Measurements from ENCODE around the gene RALGPS1.

RALGPS1 gene

DNA sequence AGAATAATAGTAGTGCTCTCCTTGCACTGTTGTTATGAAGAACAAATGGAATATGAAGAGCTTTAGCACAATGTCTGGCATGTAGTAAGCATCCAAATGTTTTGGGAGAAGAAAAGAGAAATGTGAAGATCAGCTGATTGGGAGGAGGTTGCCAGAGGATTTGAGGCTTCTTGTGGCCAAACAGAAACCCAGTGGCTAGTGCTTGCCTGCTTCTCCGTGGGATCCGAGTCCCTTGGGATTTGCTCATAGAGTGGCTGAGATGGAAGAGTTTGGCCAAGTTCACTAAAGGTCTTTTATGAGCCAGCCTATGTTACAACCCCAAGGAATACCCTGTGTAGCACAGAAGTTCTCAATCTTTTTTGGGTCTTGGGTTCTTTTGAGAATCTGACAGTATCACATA, 121.9 kb downstream of the RALGPS1 start:
- Mint-ChIP-seq H3K36me3 (ENCODE audit: low read depth) (no peaks in the 10 kb centered on the region), H3K4me3 (no peak overlapping the region), H3K4me1 (no peaks in the 10 kb centered on the region), H3K27me3 (ENCODE audit: low read depth, poor library complexity) (peaks cover under 1% of the 10 kb centered on the region), H3K27ac (no peak overlapping the region), H3K9me3 (no peaks in the 10 kb centered on the region)
- TF ChIP-seq CTCF (IDR thresholded peaks at IDR 0.05), result no peak
- DNase-seq, result no peak

DNA sequence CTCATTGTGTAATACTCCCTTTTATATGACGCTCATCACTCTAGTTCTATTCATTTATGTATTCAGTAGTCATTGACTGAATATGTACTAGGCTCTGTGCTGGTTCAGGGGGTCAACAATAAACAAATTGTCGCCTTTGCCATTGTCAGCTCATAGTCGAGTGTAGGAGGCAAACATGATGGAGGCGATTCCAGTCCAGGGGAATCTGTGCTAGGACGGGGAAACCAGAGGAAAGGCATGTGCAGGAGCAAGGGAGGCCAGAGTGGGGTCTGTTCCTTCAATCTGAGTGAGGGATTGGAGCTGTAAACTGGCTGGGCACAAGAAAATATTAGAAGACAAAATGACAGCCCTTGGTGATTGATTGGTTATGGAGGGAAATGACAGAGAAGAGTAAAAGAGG, 123.9 kb downstream of the RALGPS1 start:
- H3K36me3 Mint-ChIP-seq (ENCODE audit: low read depth), result no peaks in the 10 kb centered on the region
- no peak for DNase-seq
- no peak overlapping the region for H3K27ac Mint-ChIP-seq
- no peak overlapping the region for H3K4me3 Mint-ChIP-seq
- H3K4me1 Mint-ChIP-seq, result no peaks in the 10 kb centered on the region
- H3K9me3 Mint-ChIP-seq, result no peaks in the 10 kb centered on the region
- TF ChIP-seq CTCF (IDR thresholded peaks at IDR 0.05), result no peak
- H3K27me3 Mint-ChIP-seq (ENCODE audit: low read depth, poor library complexity), result peaks cover 2% of the 10 kb centered on the region

GRCh38 chr9:127039492-127039891, 124.9 kb downstream of the RALGPS1 start:
- Mint-ChIP-seq H3K36me3 (ENCODE audit: low read depth) (no peaks in the 10 kb centered on the region), H3K27ac (no peak overlapping the region), H3K4me1 (no peaks in the 10 kb centered on the region), H3K27me3 (ENCODE audit: low read depth, poor library complexity) (peaks cover 2% of the 10 kb centered on the region), H3K9me3 (no peaks in the 10 kb centered on the region), H3K4me3 (no peak overlapping the region)
- no peak for TF ChIP-seq CTCF (IDR thresholded peaks at IDR 0.05)
- no peak for DNase-seq

DNA sequence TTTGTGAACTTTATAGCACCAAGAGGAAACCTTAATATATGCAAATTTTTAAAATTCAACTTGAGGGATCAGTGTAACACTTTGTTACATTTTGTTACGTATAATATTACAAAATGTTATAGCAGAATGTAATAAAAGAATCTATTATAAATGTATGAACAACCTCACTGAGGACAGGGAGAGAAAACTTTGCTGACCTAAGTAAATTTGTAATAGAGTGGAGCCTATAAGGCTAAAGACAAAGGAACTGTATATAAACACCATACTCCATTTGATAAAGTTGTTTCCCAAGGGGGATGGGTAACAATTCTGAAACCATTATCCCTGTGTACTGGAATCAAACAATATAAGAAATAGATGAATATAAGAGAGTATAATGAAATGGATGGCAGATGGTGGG, 130.6 kb downstream of the RALGPS1 start:
- H3K36me3 Mint-ChIP-seq (ENCODE audit: low read depth), result no peaks in the 10 kb centered on the region
- TF ChIP-seq CTCF (IDR thresholded peaks at IDR 0.05), result no peak
- H3K27ac Mint-ChIP-seq, result no peak overlapping the region
- DNase-seq, result no peak
- no peak overlapping the region for H3K4me3 Mint-ChIP-seq
- peaks cover 2% of the 10 kb centered on the region for H3K27me3 Mint-ChIP-seq (ENCODE audit: low read depth, poor library complexity)
- no peaks in the 10 kb centered on the region for H3K4me1 Mint-ChIP-seq
- no peaks in the 10 kb centered on the region for H3K9me3 Mint-ChIP-seq

- H3K4me3 Mint-ChIP-seq, result no peak overlapping the region
- no peaks in the 10 kb centered on the region for H3K36me3 Mint-ChIP-seq (ENCODE audit: low read depth)
- no peak for DNase-seq
- H3K27me3 Mint-ChIP-seq (ENCODE audit: low read depth, poor library complexity), result peaks cover 3% of the 10 kb centered on the region
- no peaks in the 10 kb centered on the region for H3K9me3 Mint-ChIP-seq
- H3K27ac Mint-ChIP-seq, result no peak overlapping the region
- H3K4me1 Mint-ChIP-seq, result no peaks in the 10 kb centered on the region
- TF ChIP-seq CTCF (IDR thresholded peaks at IDR 0.05), result no peak
Observed at GRCh38 chr9:127047971-127048370, 133.4 kb downstream of the RALGPS1 start.

DNA sequence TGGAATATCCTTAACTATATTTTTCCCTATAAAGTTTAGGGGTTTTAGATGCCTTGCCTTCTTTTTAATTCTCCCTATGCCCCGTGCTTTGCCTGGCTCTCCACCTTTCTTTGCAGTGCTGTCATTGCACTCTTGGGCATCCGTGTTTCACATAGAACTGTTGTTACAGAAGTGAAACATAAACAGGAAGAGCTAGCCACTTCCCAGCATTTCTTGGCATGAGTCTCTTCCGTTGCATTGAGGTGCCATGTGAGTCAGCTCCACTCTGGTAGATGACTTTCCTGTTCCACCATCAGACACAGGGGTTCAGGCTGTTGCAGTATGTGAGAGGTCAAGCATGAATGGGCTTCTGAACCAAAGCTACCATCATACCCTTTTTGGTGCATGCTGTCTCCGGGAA, 134.5 kb downstream of the RALGPS1 start:
- TF ChIP-seq CTCF (IDR thresholded peaks at IDR 0.05), result no peak
- DNase-seq, result no peak
- Mint-ChIP-seq H3K27me3 (ENCODE audit: low read depth, poor library complexity) (peaks cover 3% of the 10 kb centered on the region), H3K4me3 (no peak overlapping the region), H3K27ac (no peak overlapping the region), H3K4me1 (no peaks in the 10 kb centered on the region), H3K9me3 (no peaks in the 10 kb centered on the region), H3K36me3 (ENCODE audit: low read depth) (no peaks in the 10 kb centered on the region)

Data from nephron progenitor cell (in vitro differentiated cells).